ENCODE results near the gene METTL15.
A peak's percentile ranks its signal among the peaks of the same experiment; 100 is the strongest.
"Not testable (repeated sequence)": the region's sequence is repeated elsewhere in the genome, so short reads cannot be mapped to it uniquely, and the experiment has no call there.

METTL15 gene

GRCh38 chr11:28133146-28133545 lies 25.0 kb downstream of the METTL15 start:
- no peak overlapping the region for H3K4me3 ChIP-seq (ENCODE audit: low read depth, low read length)
- no peak for TF ChIP-seq CTCF (conservative IDR thresholded peaks at IDR 0.05; ENCODE audit: low read depth, low read length)
- peak; percentile 48 for DNase-seq (ENCODE audit: low read depth)

- not testable (repeated sequence) for DNase-seq (ENCODE audit: low read depth); H3K4me3 ChIP-seq (ENCODE audit: low read depth, low read length)
Measured at GRCh38 chr11:28136157-28136556, 28.0 kb downstream of the METTL15 start.

GRCh38 chr11:28137366-28137765 lies 29.2 kb downstream of the METTL15 start:
- no peak overlapping the region for H3K4me3 ChIP-seq (ENCODE audit: low read depth, low read length)
- no peak for DNase-seq (ENCODE audit: low read depth)
- TF ChIP-seq CTCF (conservative IDR thresholded peaks at IDR 0.05; ENCODE audit: low read depth, low read length), result no peak

GRCh38 chr11:28137832-28138231 lies 29.6 kb downstream of the METTL15 start:
- DNase-seq (ENCODE audit: low read depth), result no peak
- H3K4me3 ChIP-seq (ENCODE audit: low read depth, low read length), result no peak overlapping the region
- TF ChIP-seq CTCF (conservative IDR thresholded peaks at IDR 0.05; ENCODE audit: low read depth, low read length), result no peak

GRCh38 chr11:28139841-28140415 lies 31.7 kb downstream of the METTL15 start:
- TF ChIP-seq CTCF (conservative IDR thresholded peaks at IDR 0.05; ENCODE audit: low read depth, low read length), result no peak
- no peak for DNase-seq (ENCODE audit: low read depth)

GRCh38 chr11:28140689-28141455 lies 32.7 kb downstream of the METTL15 start:
- TF ChIP-seq CTCF (conservative IDR thresholded peaks at IDR 0.05; ENCODE audit: low read depth, low read length), result no peak
- H3K4me3 ChIP-seq (ENCODE audit: low read depth, low read length), result no peak overlapping the region
- DNase-seq (ENCODE audit: low read depth), result no peak

More at GRCh38 chr11:28139841-28140415, 31.7 kb downstream of the METTL15 start:
- H3K4me3 ChIP-seq (ENCODE audit: low read depth, low read length), result no peak overlapping the region

- no peak for DNase-seq (ENCODE audit: low read depth)
- TF ChIP-seq CTCF (conservative IDR thresholded peaks at IDR 0.05; ENCODE audit: low read depth, low read length), result no peak
- H3K4me3 ChIP-seq (ENCODE audit: low read depth, low read length), result no peak overlapping the region
Measured at GRCh38 chr11:28142724-28143123, 34.5 kb downstream of the METTL15 start.

Measured in choroid plexus epithelial cell (primary cell).